Prostate gland (tissue), 2 donors: ENCODE results near the gene LZTS2.

ENCODE experiments used
- POLR2A ChIP-seq: fragments of 450-650 bp; IDR thresholded peaks from one replicate; pipeline ENCODE4 v1.6.1; 2016; ENCODE audit warnings: antibody characterized with exemption, mild to moderate bottlenecking
- POLR2AphosphoS5 ChIP-seq: sonication (generic); formaldehyde crosslinking; IDR thresholded peaks from one replicate; pipeline ENCODE4 v1.6.1; 2017; ENCODE audit warnings: antibody characterized with exemption
- TF ChIP-seq, protein P1 (sequence below), 4 experiments: fragments of 200-600 bp in 2 of 4; fragments of 450-650 bp in 2 of 4; sonication (generic) in 2 of 4; IDR thresholded peaks; 1 replicate in 3 of 4; 2 replicates in 1 of 4; pipeline ENCODE4 v1.5.1; 2016 to 2019; ENCODE audit warnings: antibody characterized with exemption in 4 of 4, mild to moderate bottlenecking in 2 of 4, moderate library complexity in 2 of 4

DNA sequence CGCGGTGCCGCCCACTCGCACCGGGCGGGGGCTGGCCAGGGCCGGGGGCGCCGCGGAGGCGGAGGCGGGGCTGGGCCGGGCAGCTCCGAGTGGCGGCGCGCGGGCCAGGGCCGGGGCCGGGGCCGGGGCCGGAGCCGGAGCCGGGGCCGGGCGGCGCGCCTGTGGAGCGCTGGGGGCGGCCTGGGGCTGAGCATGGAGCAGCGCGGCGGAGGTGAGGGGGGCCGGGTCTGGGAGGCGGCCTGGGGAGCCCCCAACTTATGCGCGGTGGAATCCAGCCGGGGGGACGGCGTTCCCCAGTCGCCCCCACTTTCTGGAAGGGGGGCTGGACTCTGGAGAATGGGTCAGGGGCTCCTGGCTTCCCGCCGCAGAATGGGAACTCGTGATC lies at the start of gene LZTS2:
- TF ChIP-seq, protein P1, sequence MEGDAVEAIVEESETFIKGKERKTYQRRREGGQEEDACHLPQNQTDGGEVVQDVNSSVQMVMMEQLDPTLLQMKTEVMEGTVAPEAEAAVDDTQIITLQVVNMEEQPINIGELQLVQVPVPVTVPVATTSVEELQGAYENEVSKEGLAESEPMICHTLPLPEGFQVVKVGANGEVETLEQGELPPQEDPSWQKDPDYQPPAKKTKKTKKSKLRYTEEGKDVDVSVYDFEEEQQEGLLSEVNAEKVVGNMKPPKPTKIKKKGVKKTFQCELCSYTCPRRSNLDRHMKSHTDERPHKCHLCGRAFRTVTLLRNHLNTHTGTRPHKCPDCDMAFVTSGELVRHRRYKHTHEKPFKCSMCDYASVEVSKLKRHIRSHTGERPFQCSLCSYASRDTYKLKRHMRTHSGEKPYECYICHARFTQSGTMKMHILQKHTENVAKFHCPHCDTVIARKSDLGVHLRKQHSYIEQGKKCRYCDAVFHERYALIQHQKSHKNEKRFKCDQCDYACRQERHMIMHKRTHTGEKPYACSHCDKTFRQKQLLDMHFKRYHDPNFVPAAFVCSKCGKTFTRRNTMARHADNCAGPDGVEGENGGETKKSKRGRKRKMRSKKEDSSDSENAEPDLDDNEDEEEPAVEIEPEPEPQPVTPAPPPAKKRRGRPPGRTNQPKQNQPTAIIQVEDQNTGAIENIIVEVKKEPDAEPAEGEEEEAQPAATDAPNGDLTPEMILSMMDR (IDR thresholded peaks at IDR 0.05): no peak
- TF ChIP-seq POLR2A (no peak), POLR2AphosphoS5 (no peak)
